ENCODE measurements around the gene ITPR3. TPM values are rescaled to one million over a fixed set of nuclear protein-coding genes. Genes with fewer than 3 reads are reported as not detected.

Gene ITPR3
- total and polyA plus RNA-seq, 4 donors, result 0.49 to 2.8 (median 0.71) TPM

GRCh38 chr6:33683576-33684427, 62.7 kb downstream of the ITPR3 start:
- no peak overlapping the region for H3K9ac ChIP-seq (ENCODE audit: low read depth in 1 of 2, low read length in 2 of 2)
- no peak overlapping the region for H3K27ac ChIP-seq (ENCODE audit: low read depth in 1 of 2, low read length in 2 of 2)
- no peaks in the 10 kb centered on the region for H3K27me3 ChIP-seq (ENCODE audit: control insufficient read depth in 4 of 4, insufficient read depth in 4 of 4, low read length in 3 of 4)
- no peak for DNase-seq (ENCODE audit: low spot score)
- no peaks in the 10 kb centered on the region for H3K9me3 ChIP-seq (ENCODE audit: control insufficient read depth in 4 of 4, low read length in 3 of 4)
- H3K4me1 ChIP-seq (ENCODE audit: control insufficient read depth in 4 of 4, insufficient read depth in 4 of 4, low read length in 3 of 4), result no peaks in the 10 kb centered on the region
- no peaks in the 10 kb centered on the region for H3K36me3 ChIP-seq (ENCODE audit: control insufficient read depth in 4 of 4, insufficient read depth in 3 of 4, low read depth in 1 of 4, low read length in 3 of 4)
- TF ChIP-seq ATF3 (IDR thresholded peaks at IDR 0.05) (no peak), GABPA (IDR thresholded peaks at IDR 0.05 in 1 of 2, conservative IDR thresholded peaks at IDR 0.05 in 1 of 2) (no peak), HNF4G (IDR thresholded peaks at IDR 0.05) (no peak), TAF1 (conservative IDR thresholded peaks at IDR 0.05) (no peak), SP1 (IDR thresholded peaks at IDR 0.05) (no peak), JUND (IDR thresholded peaks at IDR 0.05) (no peak), REST (IDR thresholded peaks at IDR 0.05) (no peak), HNF4A (conservative IDR thresholded peaks at IDR 0.05) (no peak), RAD21 (IDR thresholded peaks at IDR 0.05) (no peak), YY1 (IDR thresholded peaks at IDR 0.05) (no peak), CTCF (IDR thresholded peaks at IDR 0.05; ENCODE audit: low read depth, low read length, missing input control) (no peak)
- WGBS, result 86% methylated on average over 19 of the region's 19 CpGs
- no peak overlapping the region for H3K4me3 ChIP-seq (ENCODE audit: low read depth in 1 of 3, low read length in 3 of 3)

- no peak overlapping the region for H3K9ac ChIP-seq (ENCODE audit: low read depth in 1 of 2, low read length in 2 of 2)
- no peaks in the 10 kb centered on the region for H3K4me1 ChIP-seq (ENCODE audit: control insufficient read depth in 4 of 4, insufficient read depth in 4 of 4, low read length in 3 of 4)
- 93% methylated on average over 16 of the region's 16 CpGs for WGBS
- no peak overlapping the region for H3K4me3 ChIP-seq (ENCODE audit: low read depth in 1 of 3, low read length in 3 of 3)
- no peak for DNase-seq (ENCODE audit: low spot score)
- H3K9me3 ChIP-seq (ENCODE audit: control insufficient read depth in 4 of 4, low read length in 3 of 4), result no peaks in the 10 kb centered on the region
- H3K27me3 ChIP-seq (ENCODE audit: control insufficient read depth in 4 of 4, insufficient read depth in 4 of 4, low read length in 3 of 4), result no peaks in the 10 kb centered on the region
- H3K36me3 ChIP-seq (ENCODE audit: control insufficient read depth in 4 of 4, insufficient read depth in 3 of 4, low read depth in 1 of 4, low read length in 3 of 4), result no peaks in the 10 kb centered on the region
- no peak overlapping the region for H3K27ac ChIP-seq (ENCODE audit: low read depth in 1 of 2, low read length in 2 of 2)
- no peak for TF ChIP-seq HNF4G (IDR thresholded peaks at IDR 0.05)
- no peak for TF ChIP-seq RAD21 (IDR thresholded peaks at IDR 0.05)
- TF ChIP-seq ATF3 (IDR thresholded peaks at IDR 0.05), result no peak
- TF ChIP-seq REST (IDR thresholded peaks at IDR 0.05), result no peak
- no peak for TF ChIP-seq ZBTB33 (IDR thresholded peaks at IDR 0.05)
- TF ChIP-seq GABPA (IDR thresholded peaks at IDR 0.05 in 1 of 2, conservative IDR thresholded peaks at IDR 0.05 in 1 of 2), result no peak
- TF ChIP-seq HNF4A (conservative IDR thresholded peaks at IDR 0.05), result no peak
- no peak for TF ChIP-seq CTCF (IDR thresholded peaks at IDR 0.05; ENCODE audit: low read depth, low read length, missing input control)
- no peak for TF ChIP-seq NR2F2 (IDR thresholded peaks at IDR 0.05)
- TF ChIP-seq SP1 (IDR thresholded peaks at IDR 0.05), result no peak
- TF ChIP-seq MAX (IDR thresholded peaks at IDR 0.05), result no peak
These were observed 63.3 kb downstream of the ITPR3 start for GRCh38 chr6:33684428-33684896.
